GM19035 (cell line): ENCODE measurements around the gene FCRL1.
A peak's percentile ranks its signal among the peaks of the same experiment; 100 is the strongest.

Experiments
- ATAC-seq: cut with Tn5 transposase; IDR thresholded peaks from one replicate; pipeline ENCODE4 v1.9.1; 2021; ENCODE audit not compliant: unreplicated experiment

The FCRL1 gene

DNA sequence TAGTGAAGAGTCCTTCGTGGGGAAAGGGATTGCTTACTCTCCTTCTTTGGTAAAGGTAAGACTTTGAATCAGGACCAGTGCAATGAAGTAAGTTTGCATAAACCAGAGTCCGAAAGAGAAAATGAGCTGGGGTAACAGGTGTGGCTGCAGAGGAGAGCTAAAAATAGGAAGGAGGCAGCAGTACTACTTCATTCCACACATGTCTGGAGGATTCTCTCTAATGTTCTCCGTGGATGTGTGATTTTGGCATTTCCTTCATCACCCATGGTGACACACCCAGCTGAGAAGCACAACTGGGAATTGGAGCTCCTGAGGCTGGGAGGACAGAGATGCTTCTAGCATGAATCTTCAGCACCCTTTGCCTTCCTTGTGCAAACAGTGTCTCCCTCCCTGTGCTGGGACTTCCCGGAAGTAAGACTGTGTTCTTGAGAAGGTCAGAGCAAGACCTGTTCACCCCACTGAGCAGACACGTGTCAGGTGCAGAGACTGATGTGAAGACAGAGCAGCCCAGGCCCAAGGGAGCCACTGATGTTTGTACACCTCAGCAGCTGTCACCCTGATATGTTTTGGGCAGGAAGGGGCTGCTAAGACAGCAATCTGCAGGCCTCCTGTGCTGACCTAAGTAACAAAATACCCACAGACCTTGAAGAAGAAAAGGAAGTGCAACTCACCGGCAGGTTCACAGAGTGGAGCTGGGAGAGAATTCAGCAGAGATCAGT is 13.3 kb downstream of the FCRL1 start:
- peak; percentile 92 for ATAC-seq

GRCh38 chr1:157803851-157804250 is 16.1 kb downstream of the FCRL1 start:
- ATAC-seq: no peak

- no peak for ATAC-seq
These were observed 19.9 kb downstream of the FCRL1 start for GRCh38 chr1:157799996-157800395.

- ATAC-seq: no peak
These were observed 21.7 kb downstream of the FCRL1 start for GRCh38 chr1:157798211-157798610.

DNA sequence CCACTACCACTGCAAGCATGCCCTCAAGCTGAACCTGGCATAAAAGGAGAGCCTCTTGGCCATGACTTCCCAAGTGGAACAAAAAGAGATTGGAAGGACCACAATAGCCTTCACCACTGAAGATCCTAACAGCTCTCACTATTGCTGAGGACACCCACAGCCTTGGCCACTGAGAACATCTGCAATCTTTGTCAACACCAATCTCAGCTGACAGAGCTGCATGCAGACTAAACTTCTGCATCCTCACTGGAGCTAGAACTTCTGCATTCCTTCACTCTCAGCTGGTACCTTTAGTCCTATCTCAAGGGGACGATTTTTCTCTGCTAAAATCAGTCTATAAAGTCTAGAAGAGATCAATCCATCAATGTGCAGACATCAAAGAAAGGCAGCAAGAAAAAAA is 34.7 kb downstream of the FCRL1 start:
- no peak for ATAC-seq

DNA sequence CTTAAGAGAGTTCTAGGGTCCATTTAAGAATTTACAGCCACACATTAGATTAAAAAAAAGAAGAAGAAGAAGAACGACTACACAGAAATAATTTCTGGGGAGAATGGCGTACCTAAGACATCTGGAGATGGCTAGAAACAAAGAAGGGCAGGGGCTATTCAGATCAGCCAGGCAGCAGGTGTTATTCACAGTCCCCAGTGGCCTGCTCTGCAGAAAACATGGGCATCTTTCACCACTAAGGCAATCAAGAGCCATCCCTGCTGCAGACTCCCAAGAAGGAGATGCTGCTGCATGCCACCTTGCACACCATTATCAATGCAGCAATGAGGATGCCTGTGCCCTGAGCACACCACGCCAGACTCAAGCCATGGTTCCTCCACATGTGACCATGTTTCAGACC is 35.1 kb downstream of the FCRL1 start:
- ATAC-seq: no peak

GRCh38 chr1:157782931-157783330 is 37.0 kb downstream of the FCRL1 start:
- no peak for ATAC-seq

DNA sequence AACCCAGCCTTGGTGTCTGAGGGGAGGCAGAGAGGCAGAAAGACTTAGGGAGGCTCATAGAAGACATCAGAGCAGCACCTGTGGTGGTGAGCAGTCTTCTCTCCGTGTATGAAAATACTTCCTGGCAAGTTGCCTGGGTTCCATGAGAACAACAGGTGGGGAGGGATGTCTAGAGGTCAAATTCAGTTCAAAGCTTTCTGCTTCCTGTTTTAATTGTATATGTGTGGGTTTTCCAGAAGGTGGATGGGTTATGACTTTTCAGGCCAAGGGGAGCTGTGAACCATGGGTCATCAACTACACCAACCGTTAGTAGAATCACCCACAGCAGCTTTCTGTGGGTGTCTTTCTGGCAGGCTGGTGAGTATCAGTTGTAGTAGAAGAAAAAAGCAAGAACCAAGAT is 38.9 kb downstream of the FCRL1 start:
- peak; percentile 57 for ATAC-seq

- peak; percentile 57 for ATAC-seq
These were observed 42.9 kb downstream of the FCRL1 start, which contains the start of gene FCRL2 for GRCh38 chr1:157776971-157777391. FCRL2 (minus strand) TSS chr1:157777132; CDS start chr1:157777073, 59 bp downstream.

- no peak for ATAC-seq
These were observed 44.6 kb downstream of the FCRL1 start for GRCh38 chr1:157775101-157775870.

DNA sequence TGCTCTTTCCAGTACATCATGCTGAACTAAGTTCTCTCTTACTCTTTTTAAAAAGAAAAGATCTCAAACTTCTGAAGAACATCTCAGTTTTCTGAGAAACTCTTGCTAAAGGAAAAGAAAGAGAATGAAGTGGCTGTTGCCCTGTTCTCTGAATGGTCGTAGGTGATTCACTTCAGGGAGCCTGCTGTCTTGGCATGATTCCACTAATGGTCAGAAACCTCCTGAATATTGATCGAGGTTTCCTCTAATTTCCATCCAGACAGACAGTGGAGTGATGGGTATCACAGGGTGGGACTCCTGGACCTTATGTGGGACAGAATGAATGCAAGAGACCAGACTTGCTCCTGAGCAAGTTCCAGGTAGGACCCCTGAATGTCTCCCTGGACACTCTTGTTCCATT is 45.5 kb downstream of the FCRL1 start:
- ATAC-seq: no peak

GRCh38 chr1:157773493-157774350 is 46.2 kb downstream of the FCRL1 start:
- peak; percentile 56 for ATAC-seq

- no peak for ATAC-seq
These were observed 48.1 kb downstream of the FCRL1 start for GRCh38 chr1:157771661-157772425.

- ATAC-seq: no peak
These were observed 49.4 kb downstream of the FCRL1 start for GRCh38 chr1:157770442-157771043.

DNA sequence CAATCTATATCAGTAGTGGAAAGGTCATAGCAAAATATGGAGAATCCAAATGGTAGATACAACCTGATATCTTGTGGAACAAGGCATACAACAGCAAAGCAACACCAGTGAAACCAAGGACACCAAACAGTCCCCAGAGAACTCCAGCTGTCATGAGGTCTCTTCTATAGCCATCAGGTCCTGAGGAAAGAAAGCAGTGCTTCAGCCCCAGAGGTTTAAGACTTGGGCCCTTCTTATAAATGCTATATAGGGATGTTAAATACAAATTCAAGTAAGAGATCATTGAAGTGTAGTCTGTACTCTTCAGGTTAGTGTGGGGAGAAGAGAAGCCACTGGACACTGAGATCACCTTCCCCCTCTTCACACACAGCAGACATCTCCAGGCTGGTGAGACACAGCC is 53.1 kb downstream of the FCRL1 start:
- ATAC-seq: no peak

GRCh38 chr1:157758018-157758417 is 61.9 kb downstream of the FCRL1 start:
- ATAC-seq: no peak

GRCh38 chr1:157753611-157754010 is 66.3 kb downstream of the FCRL1 start:
- ATAC-seq: no peak

DNA sequence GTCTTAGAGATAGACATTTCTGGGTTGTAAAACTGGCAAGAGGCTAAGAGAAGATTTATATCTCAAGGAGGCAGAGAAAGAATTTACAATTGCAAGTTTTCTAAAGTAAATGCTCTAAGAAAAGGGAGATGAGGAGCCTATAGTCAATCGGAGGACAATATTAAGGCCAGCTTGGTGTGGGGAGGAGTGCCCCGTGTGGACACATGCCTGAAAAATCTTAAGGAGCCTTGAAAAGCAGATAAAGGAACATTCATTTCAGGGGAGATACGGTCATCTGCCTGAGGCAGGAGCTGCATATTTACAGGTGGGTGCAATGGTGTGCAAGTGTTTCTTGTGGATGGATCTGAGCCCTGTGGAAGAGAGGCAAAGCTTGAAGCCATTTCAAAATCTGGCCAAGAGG is 68.6 kb downstream of the FCRL1 start:
- no peak for ATAC-seq

- no peak for ATAC-seq
These were observed 71.6 kb downstream of the FCRL1 start for GRCh38 chr1:157748262-157748817.
